ENCODE results near the gene PPP1R1C. TPM values are rescaled to one million over a fixed set of nuclear protein-coding genes. Genes with fewer than 3 reads are reported as not detected.
A peak's percentile ranks its signal among the peaks of the same experiment; 100 is the strongest.

PPP1R1C gene
- total RNA-seq, 2 experiments from 2014 or later = not detected

DNA sequence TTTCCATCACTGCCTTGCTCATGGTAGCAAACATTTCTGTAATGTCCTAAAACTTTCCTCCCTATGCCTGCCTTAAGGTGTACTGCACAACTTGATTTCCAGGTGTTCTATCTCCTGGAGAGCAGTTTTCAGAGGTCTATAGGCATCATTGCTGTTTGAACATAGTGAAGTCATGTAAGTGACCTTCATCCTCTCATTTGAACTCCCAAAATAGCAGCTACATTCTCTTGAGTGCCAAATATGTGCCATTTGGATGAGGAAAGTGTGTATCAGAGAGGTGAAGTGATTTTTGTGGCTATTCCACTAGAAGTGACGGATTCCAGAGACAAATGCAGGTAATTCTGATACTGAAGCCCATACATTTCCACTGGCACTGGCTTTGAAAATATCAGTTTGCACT is 3.4 kb downstream of the PPP1R1C start:
- H3K4me1 ChIP-seq (ENCODE audit: insufficient read depth, low read length, poor library complexity, severe bottlenecking) = peaks cover 17% of the 10 kb centered on the region
- H3K79me2 ChIP-seq (ENCODE audit: insufficient read depth, low read depth, low read length) = no peaks in the 10 kb centered on the region
- CTCF ChIA-PET (ENCODE audit: unreplicated experiment) = no interaction called here
- no peak for DNase-seq (ENCODE audit: low spot score)
- no peak overlapping the region for H3K27ac ChIP-seq (ENCODE audit: low read depth, low read length, poor library complexity, severe bottlenecking)
- no peak overlapping the region for H3K4me2 ChIP-seq (ENCODE audit: low read length)
- H2AFZ ChIP-seq (ENCODE audit: low read length) = no peak overlapping the region
- intact Hi-C loops (cut with micrococcal nuclease; ENCODE audit: unreplicated experiment) = no loop called here
- no TSS peak for BruUV-seq (replicated peaks)
- no peaks in the 10 kb centered on the region for H3K9me3 ChIP-seq (ENCODE audit: low read length)
- POLR2A ChIA-PET = interaction anchor here (0.8 to 1.2 kb wide), 2 partner anchors 11 to 17 kb away, joined by 3 to 5 read pairs; no protein-coding TSS in a partner anchor
- H3K4me3 ChIP-seq (ENCODE audit: low read depth, low read length, poor library complexity, severe bottlenecking) = no peak overlapping the region
- H3K36me3 ChIP-seq (ENCODE audit: insufficient read depth, low read length) = no peaks in the 10 kb centered on the region
- TF ChIP-seq CTCF (conservative IDR thresholded peaks at IDR 0.05; ENCODE audit: low read length) (no peak), EZH2phosphoT487 (IDR thresholded peaks at IDR 0.05; ENCODE audit: borderline replicate concordance, low read depth, low read length) (no peak)
- no peaks in the 10 kb centered on the region for H3K9me2 ChIP-seq (ENCODE audit: insufficient read depth, low read length)
- H4K20me1 ChIP-seq (ENCODE audit: insufficient read depth, low read length) = no peaks in the 10 kb centered on the region

GRCh38 chr2:181991171-181991885 is 5.7 kb downstream of the PPP1R1C start:
- H3K9me2 ChIP-seq (ENCODE audit: insufficient read depth, low read length) = no peaks in the 10 kb centered on the region
- DNase-seq (ENCODE audit: low spot score) = peak; percentile 68
- peak overlapping the region; percentile 77 for H2AFZ ChIP-seq (ENCODE audit: low read length)
- peak overlapping the region; percentile 68 for H3K4me2 ChIP-seq (ENCODE audit: low read length)
- POLR2A ChIA-PET = interaction anchor here (0.6 to 1.3 kb wide), 4 partner anchors 8 to 204 kb away, joined by 3 to 4 read pairs (median 4); no protein-coding TSS in a partner anchor
- no TSS peak for BruUV-seq (replicated peaks)
- CTCF ChIA-PET (ENCODE audit: unreplicated experiment) = no interaction called here
- no peak for TF ChIP-seq EZH2phosphoT487 (IDR thresholded peaks at IDR 0.05; ENCODE audit: borderline replicate concordance, low read depth, low read length)
- no peak for TF ChIP-seq CTCF (conservative IDR thresholded peaks at IDR 0.05; ENCODE audit: low read length)
- intact Hi-C loops (cut with micrococcal nuclease; ENCODE audit: unreplicated experiment) = loop anchor here (2.0 to 5.0 kb wide), 2 partner anchors 37 to 99 kb away; partner anchors contain the start of gene ITPRID2
- no peaks in the 10 kb centered on the region for H3K79me2 ChIP-seq (ENCODE audit: insufficient read depth, low read depth, low read length)
- peak overlapping the region; percentile 57 for H3K27ac ChIP-seq (ENCODE audit: low read depth, low read length, poor library complexity, severe bottlenecking)
- H3K4me3 ChIP-seq (ENCODE audit: low read depth, low read length, poor library complexity, severe bottlenecking) = peak overlapping the region; percentile 32
- H3K4me1 ChIP-seq (ENCODE audit: insufficient read depth, low read length, poor library complexity, severe bottlenecking) = peaks cover 17% of the 10 kb centered on the region
- H3K36me3 ChIP-seq (ENCODE audit: insufficient read depth, low read length) = no peaks in the 10 kb centered on the region
- H3K9me3 ChIP-seq (ENCODE audit: low read length) = no peaks in the 10 kb centered on the region
- H4K20me1 ChIP-seq (ENCODE audit: insufficient read depth, low read length) = no peaks in the 10 kb centered on the region

DNA sequence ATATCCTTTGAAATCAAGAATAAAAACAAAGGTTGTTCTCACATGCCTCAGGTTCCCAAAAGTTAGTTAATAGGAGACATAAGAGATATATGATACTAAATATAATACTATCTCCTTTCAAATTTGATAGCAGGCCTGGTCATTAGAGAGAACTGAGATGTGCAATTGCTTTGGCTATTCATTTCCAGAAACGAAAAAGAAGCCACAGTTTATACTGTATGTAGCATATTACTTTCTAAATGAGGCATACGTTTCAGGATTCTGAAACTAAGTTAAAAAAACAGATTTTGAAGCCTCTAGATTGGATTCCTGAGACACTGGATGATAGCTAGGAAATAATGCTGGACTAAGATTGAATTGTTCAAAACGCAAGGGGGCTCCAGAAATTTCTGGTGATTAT is 7.1 kb downstream of the PPP1R1C start:
- Histone ChIP-seq H3K4me3 (ENCODE audit: low read depth, low read length, poor library complexity, severe bottlenecking) (peak overlapping the region; percentile 21), H3K36me3 (ENCODE audit: insufficient read depth, low read length) (no peaks in the 10 kb centered on the region), H3K4me1 (ENCODE audit: insufficient read depth, low read length, poor library complexity, severe bottlenecking) (peaks cover 17% of the 10 kb centered on the region), H3K4me2 (ENCODE audit: low read length) (peak overlapping the region; percentile 62), H3K9me3 (ENCODE audit: low read length) (no peaks in the 10 kb centered on the region), H3K9me2 (ENCODE audit: insufficient read depth, low read length) (no peaks in the 10 kb centered on the region), H4K20me1 (ENCODE audit: insufficient read depth, low read length) (no peaks in the 10 kb centered on the region), H2AFZ (ENCODE audit: low read length) (peak overlapping the region; percentile 95), H3K27ac (ENCODE audit: low read depth, low read length, poor library complexity, severe bottlenecking) (peak overlapping the region; percentile 24), H3K79me2 (ENCODE audit: insufficient read depth, low read depth, low read length) (no peaks in the 10 kb centered on the region)
- no peak for TF ChIP-seq EZH2phosphoT487 (IDR thresholded peaks at IDR 0.05; ENCODE audit: borderline replicate concordance, low read depth, low read length)
- 0 out of 2 replicates have a peak, but pooled peaks have one; percentile 13 for TF ChIP-seq CTCF (conservative IDR thresholded peaks at IDR 0.05; ENCODE audit: low read length)
- CTCF ChIA-PET (ENCODE audit: unreplicated experiment) = no interaction called here
- intact Hi-C loops (cut with micrococcal nuclease; ENCODE audit: unreplicated experiment) = loop anchor here (5.0 kb wide), 1 partner anchor 100 kb away; the partner anchor contains the start of gene ITPRID2
- POLR2A ChIA-PET = no interaction called here
- no peak for DNase-seq (ENCODE audit: low spot score)
- no TSS peak for BruUV-seq (replicated peaks)
